ENCODE results near the gene CYB5D1.
"Not testable (repeated sequence)": the region's sequence is repeated elsewhere in the genome, so short reads cannot be mapped to it uniquely, and the experiment has no call there.

Gene CYB5D1

DNA sequence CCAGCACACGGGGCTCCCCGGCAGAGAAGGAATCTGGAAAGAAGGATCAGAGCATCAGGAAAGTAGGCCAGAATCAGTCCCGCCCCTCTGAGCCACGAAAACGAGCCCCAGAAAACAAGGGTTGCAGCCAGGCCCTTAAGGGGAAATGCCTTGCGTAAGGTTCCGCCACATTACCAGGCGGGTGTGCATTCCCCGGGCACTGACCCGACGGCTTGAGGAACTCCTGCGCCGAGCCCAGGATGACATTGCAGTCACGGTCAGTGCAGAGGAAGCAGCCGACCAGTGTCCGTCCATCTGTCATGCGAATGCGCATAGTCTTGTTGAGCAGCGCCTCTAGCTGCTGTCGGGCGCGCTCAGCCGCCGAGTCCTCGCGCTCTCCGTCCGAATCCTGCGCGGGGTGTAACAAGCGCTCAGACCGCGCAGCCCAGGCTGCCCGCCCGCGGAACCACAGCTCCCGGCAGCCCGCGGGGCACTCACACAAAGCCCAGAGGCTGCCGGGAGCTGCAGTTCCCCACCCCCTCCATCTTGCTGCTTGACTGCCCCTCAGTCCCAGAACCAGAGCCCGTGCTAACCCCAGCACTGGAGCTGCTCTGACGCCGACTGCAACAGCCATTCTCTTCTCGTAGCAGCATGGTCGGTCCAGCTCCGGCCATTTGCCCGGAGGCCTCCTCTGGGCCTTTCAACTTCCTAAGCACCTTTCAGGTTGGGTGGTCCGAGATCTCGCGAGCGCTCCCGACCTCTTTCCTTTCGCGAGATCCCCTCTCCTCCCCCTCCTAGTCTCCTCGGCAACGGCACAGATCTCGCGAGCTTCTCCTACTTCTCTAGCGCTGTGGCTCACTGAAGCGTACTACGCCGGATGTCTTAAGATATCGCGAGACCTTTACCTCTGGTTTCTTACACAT, 741 bp upstream of the CYB5D1 start, which contains the start of gene NAA38:
Gene NAA38, minus strand, starts transcription at position 749 of the 902 bp plus-strand sequence. Its CDS starts 96 bp downstream, at position 653.
- DNase-seq, result peak; percentile 98

DNA sequence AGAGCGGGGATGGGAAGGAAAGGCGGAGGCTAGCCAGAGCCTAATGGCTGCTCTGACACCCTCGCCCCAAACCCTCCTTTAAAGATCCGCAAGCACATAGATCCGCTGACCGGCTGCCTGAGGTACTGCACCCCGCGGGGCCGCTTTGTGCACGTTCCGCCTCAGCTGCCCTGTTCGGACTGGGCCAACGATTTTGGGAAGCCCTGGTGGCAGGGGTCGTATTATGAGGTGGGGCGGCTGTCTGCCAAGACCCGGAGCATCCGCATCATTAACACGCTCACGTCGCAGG, 663 bp downstream of the CYB5D1 start:
- DNase-seq, result peak; percentile 47

DNA sequence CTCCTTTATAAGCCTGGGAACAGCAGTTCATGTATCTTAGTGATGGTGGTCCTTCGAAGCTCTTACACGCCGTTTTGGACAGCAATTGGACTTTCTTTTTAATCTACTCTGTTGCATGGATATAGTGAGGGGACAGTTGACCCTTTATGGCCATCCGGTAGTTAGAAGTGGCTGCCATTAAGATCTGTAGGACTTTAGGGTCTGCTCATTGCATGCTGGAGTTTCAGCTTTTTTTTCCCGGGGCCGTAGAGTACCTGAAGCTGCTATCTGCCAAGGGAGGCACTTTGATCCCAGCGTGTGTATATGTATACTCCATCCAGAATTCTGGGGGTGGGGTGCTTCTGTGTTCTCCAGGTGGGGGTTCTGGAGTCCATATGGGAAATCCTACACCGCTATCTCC, 1.2 kb downstream of the CYB5D1 start:
- no peak for DNase-seq

DNA sequence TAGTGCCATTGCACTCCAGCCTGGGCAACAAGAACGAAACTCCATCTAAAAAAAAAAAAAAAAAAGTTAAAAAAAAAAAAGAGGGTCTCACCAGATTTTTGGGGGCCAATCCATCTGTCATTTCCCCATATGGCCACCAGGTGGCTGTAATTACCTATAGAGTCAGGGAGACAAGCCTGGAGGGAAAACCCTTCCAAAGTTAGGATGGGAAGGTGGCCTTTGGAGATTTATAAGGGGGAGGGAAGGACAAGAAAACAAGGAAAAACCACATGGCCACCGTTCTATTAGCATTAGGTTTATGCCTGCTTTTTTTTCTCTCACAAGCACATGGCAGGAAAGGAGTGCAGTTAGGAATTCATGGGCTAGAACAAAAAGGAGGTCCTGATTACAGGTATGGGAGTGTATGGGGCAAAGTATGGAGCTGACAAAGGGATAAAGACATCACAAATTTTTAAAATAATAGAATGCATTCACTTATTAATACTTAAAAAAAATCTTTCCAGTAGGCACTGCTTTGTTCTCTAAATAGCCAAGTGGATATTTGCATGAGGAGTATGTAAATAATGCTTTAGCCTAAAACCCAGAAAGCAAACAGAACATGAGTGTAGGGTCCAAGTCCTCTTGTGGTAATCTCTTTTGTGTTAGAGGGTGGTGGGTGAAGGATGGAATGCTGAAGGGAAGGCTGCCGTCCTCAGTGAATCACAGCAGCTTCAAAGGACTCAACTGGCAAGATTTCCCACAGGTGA, 5.1 kb downstream of the CYB5D1 start:
- peak; percentile 51 for DNase-seq

DNA sequence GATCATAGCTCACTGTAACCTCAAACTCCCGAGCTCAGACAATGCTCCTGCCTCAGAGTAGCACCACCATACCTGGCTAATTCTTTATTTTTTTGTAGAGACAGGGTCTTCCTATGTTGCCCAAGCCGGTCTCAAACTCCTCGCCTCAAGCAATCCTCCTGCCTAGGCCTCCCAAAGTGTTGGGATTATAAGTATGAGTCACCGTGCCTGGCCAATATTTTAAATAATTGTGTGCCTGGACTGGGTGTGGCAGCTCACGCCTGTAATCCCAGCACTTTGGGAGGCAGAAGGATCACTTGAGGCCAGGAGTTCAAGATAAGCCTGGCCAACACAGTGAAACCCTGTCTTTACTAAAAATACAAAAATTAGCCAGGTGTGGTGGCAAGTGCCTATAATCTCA, 6.6 kb downstream of the CYB5D1 start:
- not testable (repeated sequence) for DNase-seq

DNA sequence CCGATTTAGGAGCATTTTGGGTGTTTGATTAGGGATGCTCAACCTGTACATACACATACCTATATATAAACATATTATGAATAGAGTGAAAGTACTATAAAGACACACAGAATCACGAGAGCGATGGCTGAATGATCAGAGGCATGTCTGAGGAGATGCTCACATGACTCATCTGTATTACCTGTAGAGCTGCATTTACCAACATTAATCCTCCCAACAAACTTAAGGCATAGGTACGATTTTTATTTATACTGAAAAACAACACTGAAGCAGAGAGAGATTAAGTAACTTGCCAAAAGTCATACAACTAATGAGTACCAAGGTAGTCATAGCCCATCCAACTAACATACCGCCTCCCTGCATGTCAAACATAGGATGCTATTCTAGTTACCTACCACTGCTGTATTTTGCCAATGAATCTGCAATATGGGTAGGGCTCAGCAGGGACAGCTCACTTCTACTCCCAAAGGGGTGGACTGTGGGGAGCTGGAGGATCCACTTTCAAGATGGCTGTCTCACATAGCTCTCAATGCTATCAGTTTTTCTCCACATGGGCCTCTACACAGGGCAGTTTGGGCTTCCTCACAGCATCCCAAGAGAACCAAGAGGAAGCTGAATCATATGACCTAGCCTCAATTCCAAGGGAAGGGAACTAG, 7.3 kb downstream of the CYB5D1 start:
- no peak for DNase-seq

DNA sequence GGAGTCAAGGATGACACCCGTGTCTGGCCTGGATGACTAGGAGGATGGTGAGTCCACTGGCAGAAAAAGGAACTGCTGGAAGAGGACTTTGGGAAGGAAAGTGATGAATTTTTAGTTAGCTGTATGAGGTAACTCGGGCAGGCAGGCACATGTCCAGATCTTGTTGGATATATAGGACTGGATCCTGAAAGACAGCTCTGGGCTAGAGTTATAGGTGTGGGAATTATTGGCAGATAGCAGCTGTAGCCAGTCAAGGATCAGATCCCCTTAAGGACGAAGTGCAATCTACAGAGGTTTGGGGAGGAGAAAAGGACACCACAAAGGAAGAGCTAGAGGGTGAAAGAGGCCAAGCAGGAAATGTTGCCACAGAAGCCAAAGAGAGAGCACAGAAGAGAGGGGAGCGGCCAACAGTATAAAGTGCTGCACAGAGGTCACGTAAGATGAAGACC, 10.1 kb downstream of the CYB5D1 start:
- no peak for DNase-seq

DNA sequence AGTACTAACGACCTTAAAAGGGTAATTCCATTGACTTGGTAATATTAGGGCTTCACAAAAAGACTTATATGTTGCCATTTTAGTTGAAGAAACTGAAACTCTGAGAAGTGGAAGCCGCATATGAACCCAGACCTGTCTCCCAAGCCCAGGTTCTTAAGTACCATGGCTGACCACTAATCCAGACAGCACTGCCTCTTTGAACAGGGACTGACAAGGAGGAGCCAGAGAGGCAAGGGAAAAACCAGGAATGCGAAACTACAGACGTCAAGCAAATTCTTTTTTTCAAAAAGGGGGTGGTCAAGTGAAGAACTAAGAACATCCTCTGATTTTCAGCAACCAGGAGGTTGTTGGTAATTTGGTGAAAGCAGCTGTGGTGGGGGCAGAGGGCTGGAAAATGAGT, 15.2 kb downstream of the CYB5D1 start:
- DNase-seq, result no peak

DNA sequence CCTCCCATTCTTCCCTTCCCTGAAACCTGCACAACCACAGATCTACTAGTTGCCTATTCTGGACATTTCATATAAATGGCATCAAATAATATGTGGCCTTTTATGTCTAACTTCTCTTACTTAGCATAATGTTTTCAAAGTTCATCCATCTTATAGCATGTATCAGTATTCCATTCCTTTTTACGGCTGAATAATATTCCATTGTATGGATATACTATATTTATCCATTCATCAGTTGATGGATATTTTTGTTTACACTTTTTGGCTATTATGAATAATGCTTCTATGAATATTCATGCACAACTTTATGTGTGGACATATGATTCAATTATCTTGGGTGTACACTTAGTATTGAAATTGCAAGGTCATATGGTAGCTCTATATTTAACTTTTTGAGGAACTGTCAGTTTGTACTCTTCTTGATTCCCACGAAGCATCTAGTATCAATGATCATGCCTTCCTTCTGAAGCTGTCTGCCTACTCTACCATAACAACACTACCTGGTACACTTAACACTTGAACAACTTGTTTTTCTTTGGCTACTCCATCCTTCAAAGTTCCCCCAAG, 18.1 kb downstream of the CYB5D1 start:
- DNase-seq, result no peak

DNA sequence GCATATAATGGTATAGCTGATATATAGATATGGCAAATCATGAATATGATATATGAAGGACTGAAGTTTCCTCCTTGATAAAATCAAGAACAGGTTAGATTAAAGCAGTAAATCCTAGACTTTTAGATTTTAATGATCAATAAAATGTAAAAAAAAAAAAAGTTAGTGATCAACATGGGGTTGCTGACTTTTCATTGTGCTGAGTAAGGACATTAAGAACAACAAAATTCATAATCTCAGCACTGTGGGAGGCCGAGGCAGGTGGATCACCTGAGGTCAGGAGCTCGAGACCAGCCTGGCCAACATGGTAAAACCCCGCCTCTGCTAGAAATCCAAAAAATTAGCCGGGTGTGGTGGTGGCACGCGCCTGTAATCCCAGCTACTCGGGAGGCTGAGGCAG, 20.4 kb downstream of the CYB5D1 start:
- no peak for DNase-seq

DNA sequence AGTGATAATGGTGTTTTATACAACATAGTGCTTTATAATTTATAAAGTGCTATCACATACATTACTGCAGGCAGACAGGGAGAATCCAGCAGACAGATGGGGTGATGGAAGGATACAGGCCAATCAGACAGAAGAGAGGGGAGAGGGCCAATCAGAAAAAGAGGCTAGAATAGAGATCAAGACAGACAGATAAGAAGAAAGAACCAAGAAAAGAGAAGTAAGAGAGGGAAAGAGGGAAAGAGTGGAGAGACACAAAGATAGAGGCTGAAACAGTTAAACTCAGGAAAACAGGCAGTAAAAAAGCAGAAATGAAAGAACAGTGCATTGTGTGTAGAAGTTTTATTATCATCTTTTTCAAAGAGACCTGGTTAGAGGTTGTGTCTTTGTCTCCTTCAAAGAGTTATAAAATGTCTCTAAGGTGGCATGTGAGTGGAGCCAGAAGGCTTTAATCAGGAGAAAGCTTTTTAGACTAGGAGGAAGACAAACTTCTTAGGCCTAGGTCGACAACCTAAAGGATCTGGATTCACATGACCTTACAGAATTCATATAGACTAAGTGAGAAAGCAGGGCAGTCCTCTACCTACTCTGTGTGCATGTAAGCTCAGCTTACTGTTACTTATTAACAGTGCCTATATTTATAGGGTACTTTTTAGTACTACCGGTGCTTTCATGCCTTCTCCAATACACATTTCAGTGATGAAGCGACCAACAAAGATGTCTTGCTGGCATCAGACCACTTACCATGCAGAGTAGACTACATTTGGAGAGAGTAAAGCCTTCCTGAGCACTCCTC, 22.5 kb downstream of the CYB5D1 start:
- no peak for DNase-seq

DNA sequence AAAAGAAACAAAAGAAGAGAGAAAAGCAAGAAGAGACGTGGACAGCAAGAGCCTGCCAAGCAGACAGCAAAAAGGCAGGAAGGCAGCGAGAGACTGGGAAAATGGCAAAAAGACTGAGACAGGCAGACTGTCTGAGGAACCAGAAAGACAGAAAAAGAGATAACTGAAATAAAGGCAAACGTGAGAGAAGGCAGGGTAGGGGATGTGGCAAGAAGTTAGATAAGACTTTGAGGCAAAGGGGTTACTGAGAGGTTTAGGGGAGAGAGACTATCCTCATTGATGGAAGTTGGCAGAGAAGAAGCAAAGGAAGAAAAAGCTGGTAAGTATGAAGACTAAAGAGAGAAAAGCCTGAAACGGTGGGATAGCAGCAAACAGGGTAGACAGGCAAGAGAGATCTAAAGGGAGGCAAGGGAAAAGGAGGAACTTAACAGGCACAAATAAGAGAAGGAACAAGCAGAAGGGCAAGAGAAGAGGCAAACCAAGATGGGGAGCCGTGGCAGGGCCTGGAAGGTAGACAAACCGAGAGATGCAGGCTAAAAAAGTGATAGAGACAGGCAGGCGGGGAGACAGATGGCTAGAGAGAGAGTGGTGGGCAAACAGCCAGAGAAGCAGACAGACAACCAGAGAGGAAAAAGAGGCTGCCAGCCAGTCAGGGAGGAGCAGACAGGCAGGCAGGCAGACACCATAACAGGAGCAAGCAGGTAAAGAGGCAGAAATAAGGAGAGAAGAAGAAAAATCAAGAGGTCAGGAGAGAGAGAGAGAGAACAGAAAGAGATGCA, 23.7 kb downstream of the CYB5D1 start:
- DNase-seq, result no peak

DNA sequence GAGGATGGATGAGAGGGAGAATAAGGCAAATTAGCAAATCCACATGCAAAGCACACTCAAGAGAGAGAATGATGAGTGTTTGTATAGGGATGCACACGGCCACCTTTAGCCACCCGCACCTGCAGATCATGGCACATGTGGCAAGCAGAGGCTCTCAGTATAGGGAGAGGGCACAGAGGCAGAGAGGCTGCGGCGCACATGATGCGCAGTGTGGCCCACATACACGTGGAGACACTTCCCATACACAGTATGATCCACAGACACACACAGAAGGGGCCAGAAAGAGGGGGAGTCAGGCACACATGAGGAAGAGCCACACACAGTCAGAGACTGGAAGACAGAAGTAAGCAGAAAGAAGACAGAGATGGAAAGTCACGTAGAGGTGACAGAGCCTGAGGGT, 24.3 kb downstream of the CYB5D1 start:
- no peak for DNase-seq

DNA sequence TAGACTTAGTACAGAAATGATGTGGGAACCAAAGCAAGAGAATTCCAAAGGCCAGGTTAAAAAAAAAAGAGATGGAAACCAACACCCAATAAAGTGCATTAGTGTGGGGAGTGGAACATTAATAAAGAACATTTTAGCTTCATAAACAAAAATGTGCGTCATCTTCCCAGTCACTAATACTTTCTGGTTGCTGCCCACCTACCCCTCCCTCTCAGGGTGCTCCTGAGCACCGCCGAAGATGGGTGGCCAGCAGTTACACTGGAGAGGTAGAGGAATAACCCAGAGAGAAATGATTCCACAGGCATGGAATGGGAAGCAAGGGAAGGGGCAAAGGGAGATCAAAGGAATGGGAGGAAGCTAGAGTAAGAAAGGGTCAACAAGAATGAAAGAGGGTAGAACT, 24.8 kb downstream of the CYB5D1 start:
- DNase-seq, result no peak

DNA sequence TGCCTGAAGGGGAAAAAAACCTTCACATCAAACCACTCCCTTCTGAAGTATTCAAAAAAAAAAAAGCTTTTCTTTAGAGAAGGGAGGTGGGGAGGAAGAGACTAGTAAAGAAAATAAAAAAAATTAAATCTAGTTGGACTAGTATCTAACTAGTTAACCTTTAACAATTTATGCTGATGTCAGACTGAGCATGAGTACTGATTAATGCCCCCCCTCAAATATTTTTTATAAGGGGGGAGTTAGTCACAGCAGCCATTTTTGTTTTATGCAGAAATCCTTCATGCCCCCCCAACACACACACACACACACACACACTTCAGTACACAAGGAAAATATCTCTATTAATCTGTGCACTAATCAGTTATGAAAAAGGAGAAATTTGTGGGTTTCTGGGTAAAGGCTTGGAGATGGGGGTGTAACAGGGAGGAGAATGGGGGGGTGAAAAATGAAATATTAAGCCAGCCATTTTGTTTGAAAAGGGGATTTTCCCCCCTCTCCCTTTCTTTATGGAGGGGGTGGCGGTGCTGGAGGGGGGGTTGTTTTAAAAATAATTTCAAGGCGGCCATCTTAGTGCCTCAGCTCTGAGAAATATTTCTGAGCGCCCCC, 26.1 kb downstream of the CYB5D1 start:
- DNase-seq, result peak; percentile 22

DNA sequence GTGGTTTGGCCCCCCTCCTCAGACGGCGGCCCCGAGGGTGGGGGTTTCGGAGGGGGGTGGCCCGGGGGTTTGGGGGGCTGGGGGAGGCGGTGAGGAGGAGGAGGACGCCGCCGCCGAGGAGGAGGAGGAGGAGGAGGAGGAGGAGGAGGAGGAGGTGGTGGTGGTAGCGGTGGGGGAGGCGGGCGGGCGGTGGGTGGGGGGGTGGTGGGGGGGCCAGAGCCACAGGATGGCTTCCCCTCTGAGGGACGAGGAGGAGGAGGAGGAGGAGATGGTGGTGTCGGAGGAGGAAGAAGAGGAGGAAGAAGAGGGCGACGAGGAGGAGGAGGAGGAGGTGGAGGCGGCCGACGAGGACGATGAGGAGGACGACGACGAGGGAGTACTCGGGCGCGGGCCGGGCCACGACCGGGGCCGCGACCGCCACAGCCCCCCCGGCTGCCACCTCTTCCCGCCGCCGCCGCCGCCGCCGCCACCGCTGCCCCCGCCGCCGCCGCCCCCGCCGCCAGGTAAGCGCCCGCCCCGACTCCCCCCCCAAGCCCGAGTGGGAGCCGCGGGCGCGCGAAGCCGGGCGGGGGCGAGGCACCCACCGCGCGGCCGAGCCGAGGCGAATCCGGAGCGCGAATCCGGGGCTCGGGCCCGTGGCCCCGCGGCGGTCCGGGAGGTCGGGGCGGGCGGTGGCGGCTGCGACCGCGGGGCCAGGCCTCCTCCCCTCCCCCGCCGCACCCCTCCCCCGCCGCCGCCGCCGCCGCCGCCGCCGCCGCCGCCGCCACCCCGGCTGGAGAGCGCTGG, 27.0 kb downstream of the CYB5D1 start:
- DNase-seq, result peak; percentile 29

DNA sequence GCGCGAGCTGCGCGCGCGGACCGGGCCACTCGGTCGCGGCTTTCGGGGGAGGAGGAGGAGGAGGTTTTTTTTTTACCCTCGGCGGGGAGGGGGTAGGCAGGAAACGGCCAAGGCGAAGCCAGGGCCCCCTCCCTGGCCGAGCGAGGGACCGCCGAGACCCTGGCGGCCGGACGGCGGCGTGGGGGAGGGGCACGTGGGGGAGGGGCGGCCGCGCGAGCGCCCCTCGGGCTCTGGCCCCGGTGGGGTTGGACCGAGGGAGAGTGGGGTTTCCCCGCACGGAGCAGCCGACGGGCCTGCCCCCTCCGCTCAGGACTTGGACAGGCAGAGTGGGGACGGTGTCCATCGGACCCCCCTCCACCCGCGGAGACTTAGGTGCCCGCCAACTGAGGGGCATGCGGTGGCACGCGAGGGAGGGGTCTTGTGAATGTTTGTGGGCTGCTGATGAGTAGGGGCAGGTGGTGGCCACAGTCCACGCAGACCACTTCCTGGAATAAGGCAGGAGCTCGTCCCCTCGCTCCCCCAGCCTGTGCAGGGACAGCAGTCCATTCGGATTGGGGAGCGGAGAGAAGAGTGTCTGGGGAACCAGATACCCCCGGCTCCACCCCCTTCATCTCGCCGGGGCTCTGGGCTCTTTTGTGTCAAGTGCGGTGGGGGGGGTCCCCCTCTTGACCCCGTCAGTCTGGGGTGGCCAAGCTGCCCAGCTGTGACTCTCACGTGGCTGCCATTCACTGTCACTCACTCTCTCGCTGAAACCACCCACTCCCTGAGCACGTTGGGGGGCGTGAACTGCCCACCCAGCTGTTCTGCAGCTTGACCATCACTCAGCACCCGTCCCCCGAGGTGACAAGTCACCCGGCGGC, 27.8 kb downstream of the CYB5D1 start:
- DNase-seq, result peak; percentile 47

DNA sequence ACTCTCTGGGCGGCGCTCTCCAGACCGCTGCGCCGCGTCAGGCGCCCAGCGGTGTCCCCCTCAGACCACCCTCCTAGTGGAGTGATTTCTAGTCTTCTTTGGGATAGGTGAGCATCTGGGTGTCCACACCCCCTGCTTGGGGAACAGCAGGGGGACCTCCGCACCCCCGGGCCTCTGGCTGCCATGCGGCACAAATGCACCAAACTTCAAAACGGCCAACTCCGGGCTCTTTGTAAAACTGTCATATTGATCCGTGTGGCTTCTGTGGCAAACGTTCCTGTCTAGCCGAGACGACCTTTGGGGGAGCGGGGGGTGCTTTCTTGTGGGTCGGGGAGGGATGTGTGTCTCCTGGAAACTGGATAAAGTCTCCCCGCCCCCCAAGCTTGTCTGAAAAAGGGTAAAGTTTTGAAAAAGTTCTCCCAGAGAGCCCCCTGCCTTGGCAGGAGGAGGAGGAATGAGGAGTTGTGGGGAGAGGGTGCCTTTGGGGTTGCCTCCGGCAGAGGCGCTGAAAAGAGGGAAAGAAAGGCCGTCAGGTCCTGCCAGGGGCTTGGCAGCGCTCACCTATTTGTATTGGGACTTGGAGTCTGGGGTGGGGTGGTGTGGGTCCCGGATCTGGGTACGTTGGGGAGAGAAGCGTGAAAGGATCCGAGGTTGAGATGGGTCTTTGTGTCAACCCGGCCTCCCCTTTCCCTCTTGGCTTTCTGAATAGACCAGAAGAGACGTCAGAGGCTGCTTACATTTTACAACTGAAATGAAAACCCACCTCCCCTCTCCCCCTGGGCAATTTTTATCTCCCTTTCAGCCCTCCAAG, 28.6 kb downstream of the CYB5D1 start:
- peak; percentile 58 for DNase-seq
